ENCODE results near the gene RTTN. TPM values are rescaled to one million over a fixed set of nuclear protein-coding genes. Genes with fewer than 3 reads are reported as not detected.

Gene RTTN
- total RNA-seq, 1 donor from 2014 or later: 25.3 TPM

GRCh38 chr18:70024829-70025228 is 180.7 kb downstream of the RTTN start:
- intact Hi-C loops (cut with micrococcal nuclease): no loop called here
- peaks cover 38% of the 10 kb centered on the region for H3K36me3 Mint-ChIP-seq (ENCODE audit: low read depth)

GRCh38 chr18:70024093-70024492 is 181.4 kb downstream of the RTTN start:
- Mint-ChIP-seq H3K27me3 (ENCODE audit: insufficient read depth) (no peaks in the 10 kb centered on the region), H3K36me3 (ENCODE audit: low read depth) (peaks cover 40% of the 10 kb centered on the region), H3K4me1 (ENCODE audit: low read depth) (no peaks in the 10 kb centered on the region), H3K9me3 (no peaks in the 10 kb centered on the region), H3K27ac (no peak overlapping the region), H3K4me3 (no peak overlapping the region)
- no peak for DNase-seq (ENCODE audit: low spot score)
- intact Hi-C loops (cut with micrococcal nuclease): no loop called here

More at GRCh38 chr18:70024829-70025228, 180.7 kb downstream of the RTTN start:
- H3K4me3 Mint-ChIP-seq: no peak overlapping the region
- no peak overlapping the region for H3K27ac Mint-ChIP-seq
- no peak for DNase-seq (ENCODE audit: low spot score)
- H3K4me1 Mint-ChIP-seq (ENCODE audit: low read depth): no peaks in the 10 kb centered on the region
- H3K9me3 Mint-ChIP-seq: no peaks in the 10 kb centered on the region
- no peaks in the 10 kb centered on the region for H3K27me3 Mint-ChIP-seq (ENCODE audit: insufficient read depth)

- H3K4me3 Mint-ChIP-seq: no peak overlapping the region
- intact Hi-C loops (cut with micrococcal nuclease): no loop called here
- H3K4me1 Mint-ChIP-seq (ENCODE audit: low read depth): no peaks in the 10 kb centered on the region
- H3K27ac Mint-ChIP-seq: no peak overlapping the region
- H3K36me3 Mint-ChIP-seq (ENCODE audit: low read depth): peaks cover 44% of the 10 kb centered on the region
- DNase-seq (ENCODE audit: low spot score): no peak
- no peaks in the 10 kb centered on the region for H3K27me3 Mint-ChIP-seq (ENCODE audit: insufficient read depth)
- no peaks in the 10 kb centered on the region for H3K9me3 Mint-ChIP-seq
Measured at GRCh38 chr18:70022636-70023035, 182.9 kb downstream of the RTTN start.

- no peak for DNase-seq (ENCODE audit: low spot score)
- Mint-ChIP-seq H3K27ac (no peak overlapping the region), H3K4me1 (ENCODE audit: low read depth) (no peaks in the 10 kb centered on the region), H3K4me3 (no peak overlapping the region), H3K27me3 (ENCODE audit: insufficient read depth) (no peaks in the 10 kb centered on the region), H3K36me3 (ENCODE audit: low read depth) (peaks cover 43% of the 10 kb centered on the region), H3K9me3 (no peaks in the 10 kb centered on the region)
- intact Hi-C loops (cut with micrococcal nuclease): no loop called here
Measured at GRCh38 chr18:70021498-70021897, 184.0 kb downstream of the RTTN start.

GRCh38 chr18:70021043-70021442 is 184.4 kb downstream of the RTTN start:
- intact Hi-C loops (cut with micrococcal nuclease): no loop called here
- Mint-ChIP-seq H3K27ac (no peak overlapping the region), H3K36me3 (ENCODE audit: low read depth) (peaks cover 42% of the 10 kb centered on the region), H3K4me1 (ENCODE audit: low read depth) (no peaks in the 10 kb centered on the region), H3K4me3 (no peak overlapping the region), H3K27me3 (ENCODE audit: insufficient read depth) (no peaks in the 10 kb centered on the region), H3K9me3 (no peaks in the 10 kb centered on the region)
- DNase-seq (ENCODE audit: low spot score): no peak

GRCh38 chr18:70019991-70020390 is 185.5 kb downstream of the RTTN start:
- no peaks in the 10 kb centered on the region for H3K27me3 Mint-ChIP-seq (ENCODE audit: insufficient read depth)
- no peak overlapping the region for H3K4me3 Mint-ChIP-seq
- intact Hi-C loops (cut with micrococcal nuclease): no loop called here
- no peak for DNase-seq (ENCODE audit: low spot score)
- peaks cover 38% of the 10 kb centered on the region for H3K36me3 Mint-ChIP-seq (ENCODE audit: low read depth)
- no peaks in the 10 kb centered on the region for H3K4me1 Mint-ChIP-seq (ENCODE audit: low read depth)
- H3K27ac Mint-ChIP-seq: no peak overlapping the region
- H3K9me3 Mint-ChIP-seq: no peaks in the 10 kb centered on the region

GRCh38 chr18:70019136-70019535 is 186.4 kb downstream of the RTTN start:
- Mint-ChIP-seq H3K9me3 (no peaks in the 10 kb centered on the region), H3K27ac (no peak overlapping the region), H3K27me3 (ENCODE audit: insufficient read depth) (no peaks in the 10 kb centered on the region), H3K4me3 (no peak overlapping the region), H3K4me1 (ENCODE audit: low read depth) (no peaks in the 10 kb centered on the region), H3K36me3 (ENCODE audit: low read depth) (peaks cover 32% of the 10 kb centered on the region)
- DNase-seq (ENCODE audit: low spot score): no peak
- intact Hi-C loops (cut with micrococcal nuclease): no loop called here

- no peak for DNase-seq (ENCODE audit: low spot score)
- Mint-ChIP-seq H3K9me3 (peaks cover 8% of the 10 kb centered on the region), H3K4me3 (no peak overlapping the region), H3K4me1 (ENCODE audit: low read depth) (no peaks in the 10 kb centered on the region), H3K27ac (no peak overlapping the region), H3K27me3 (ENCODE audit: insufficient read depth) (no peaks in the 10 kb centered on the region), H3K36me3 (ENCODE audit: low read depth) (peaks cover 30% of the 10 kb centered on the region)
- intact Hi-C loops (cut with micrococcal nuclease): no loop called here
Measured at GRCh38 chr18:70015127-70015526, 190.4 kb downstream of the RTTN start.

- peaks cover 4% of the 10 kb centered on the region for H3K4me1 Mint-ChIP-seq (ENCODE audit: low read depth)
Measured at GRCh38 chr18:70005580-70005979, 199.9 kb downstream of the RTTN start.

GRCh38 chr18:70004696-70005095 is 200.8 kb downstream of the RTTN start:
- Mint-ChIP-seq H3K9me3 (peaks cover 4% of the 10 kb centered on the region), H3K36me3 (ENCODE audit: low read depth) (peaks cover 20% of the 10 kb centered on the region), H3K4me1 (ENCODE audit: low read depth) (peaks cover 4% of the 10 kb centered on the region), H3K27ac (no peak overlapping the region), H3K27me3 (ENCODE audit: insufficient read depth) (no peaks in the 10 kb centered on the region), H3K4me3 (no peak overlapping the region)
- intact Hi-C loops (cut with micrococcal nuclease): no loop called here
- no peak for DNase-seq (ENCODE audit: low spot score)

More at GRCh38 chr18:70005580-70005979, 199.9 kb downstream of the RTTN start:
- no peak overlapping the region for H3K27ac Mint-ChIP-seq
- no peaks in the 10 kb centered on the region for H3K27me3 Mint-ChIP-seq (ENCODE audit: insufficient read depth)
- intact Hi-C loops (cut with micrococcal nuclease): no loop called here
- no peak for DNase-seq (ENCODE audit: low spot score)
- H3K9me3 Mint-ChIP-seq: peaks cover 12% of the 10 kb centered on the region
- H3K36me3 Mint-ChIP-seq (ENCODE audit: low read depth): peaks cover 26% of the 10 kb centered on the region
- no peak overlapping the region for H3K4me3 Mint-ChIP-seq

- H3K27ac Mint-ChIP-seq: no peak overlapping the region
- H3K27me3 Mint-ChIP-seq (ENCODE audit: insufficient read depth): no peaks in the 10 kb centered on the region
- DNase-seq (ENCODE audit: low spot score): no peak
- H3K4me1 Mint-ChIP-seq (ENCODE audit: low read depth): peaks cover 17% of the 10 kb centered on the region
- H3K4me3 Mint-ChIP-seq: no peak overlapping the region
- intact Hi-C loops (cut with micrococcal nuclease): no loop called here
- no peaks in the 10 kb centered on the region for H3K9me3 Mint-ChIP-seq
- H3K36me3 Mint-ChIP-seq (ENCODE audit: low read depth): peaks cover 37% of the 10 kb centered on the region
Measured at GRCh38 chr18:69999656-70000055, 205.8 kb downstream of the RTTN start.

GRCh38 chr18:69998523-69998987 is 206.9 kb downstream of the RTTN start:
- intact Hi-C loops (cut with micrococcal nuclease): no loop called here
- Mint-ChIP-seq H3K27ac (no peak overlapping the region), H3K4me3 (no peak overlapping the region), H3K9me3 (no peaks in the 10 kb centered on the region), H3K4me1 (ENCODE audit: low read depth) (peaks cover 17% of the 10 kb centered on the region), H3K27me3 (ENCODE audit: insufficient read depth) (no peaks in the 10 kb centered on the region), H3K36me3 (ENCODE audit: low read depth) (peaks cover 38% of the 10 kb centered on the region)
- DNase-seq (ENCODE audit: low spot score): no peak

- Mint-ChIP-seq H3K27me3 (ENCODE audit: insufficient read depth) (no peaks in the 10 kb centered on the region), H3K36me3 (ENCODE audit: low read depth) (peaks cover 46% of the 10 kb centered on the region), H3K4me1 (ENCODE audit: low read depth) (peaks cover 17% of the 10 kb centered on the region), H3K9me3 (no peaks in the 10 kb centered on the region), H3K4me3 (no peak overlapping the region), H3K27ac (peak overlapping the region; percentile 1)
- no peak for DNase-seq (ENCODE audit: low spot score)
- intact Hi-C loops (cut with micrococcal nuclease): no loop called here
Measured at GRCh38 chr18:69996951-69997798, 208.3 kb downstream of the RTTN start.
